HepG2 (cell line): ENCODE data around the gene GALK2. TPM values are rescaled to one million over a fixed set of nuclear protein-coding genes. Genes with fewer than 3 reads are reported as not detected.

Experiments
- ATAC-seq: fragments of 200-7000 bp; cut with Tn5 transposase; 3 replicates; pipeline ENCODE4 v1.9.1; 2020; ENCODE audit warnings: mild to moderate bottlenecking, moderate library complexity
- BruUV-seq: library from RNA; stranded (reverse); fragments of 400-500 nt; replicated peaks from 2 replicates; lab custom pipeline; 2021; lab: Mats Ljungman, UMichigan
- CTCF ChIA-PET: fragments of 300-600 bp; formaldehyde crosslinking; extraction: SDS; loops from one replicate; lab custom pipeline; 2021; ENCODE audit warnings: low total read pairs, inconsistent platforms, low intra/inter-chr PET ratio; lab: Yijun Ruan, JAX
- POLR2A ChIA-PET: fragments of 350-600 bp; sonication (Branson Sonifier 250); formaldehyde crosslinking; loops from one replicate; lab custom pipeline; 2020; ENCODE audit warnings: antibody characterized with exemption, inconsistent platforms; lab: Yijun Ruan, JAX
- DNase-seq: peaks from one replicate; pipeline ENCODE4 v3.0.0-alpha.2; 2015; ENCODE audit warnings: low spot score
- FAIRE-seq: peaks from 3 replicates; lab custom pipeline; 2011; peaks lifted over from hg19 to GRCh38; lab: Jason Lieb, UNC
- H2AFZ ChIP-seq: one replicate; pipeline ENCODE4 v1.6.1; 2011; ENCODE audit warnings: low read length, inconsistent platforms
- H3K27ac ChIP-seq: fragments of 300-600 bp; 3 replicates; pipeline ENCODE4 v1.8.0; 2011; ENCODE audit warnings: mixed run types, mild to moderate bottlenecking, mixed read lengths, low read length, inconsistent platforms; ENCODE audit not compliant: insufficient read depth; ENCODE audit errors: extremely low read length
- H3K27me3 ChIP-seq, 2 experiments: fragments of 200-600 bp in 1 of 2; 2 replicates in 1 of 2; 3 replicates in 1 of 2; pipeline versions ENCODE4 v1.6.0 to v1.8.0; 2011; ENCODE audit warnings: low read length in 2 of 2, mild to moderate bottlenecking in 2 of 2, moderate library complexity in 2 of 2, inconsistent platforms in 1 of 2; ENCODE audit not compliant: insufficient read depth in 2 of 2, control insufficient read depth in 1 of 2
- H3K36me3 ChIP-seq, 2 experiments: fragments of 200-600 bp in 1 of 2; replicated peaks in 1 of 2; 2 replicates in 1 of 2; 3 replicates in 1 of 2; pipeline versions ENCODE4 v1.5.1 to v1.8.0; 2011; ENCODE audit warnings: low read length in 2 of 2, inconsistent platforms in 1 of 2; ENCODE audit not compliant: insufficient read depth in 2 of 2, control insufficient read depth in 1 of 2
- H3K4me1 ChIP-seq: 2 replicates; pipeline ENCODE4 v1.5.1; 2012; ENCODE audit warnings: low read length, inconsistent platforms; ENCODE audit not compliant: insufficient read depth
- H3K4me2 ChIP-seq: 2 replicates; pipeline ENCODE4 v1.6.0; 2011; ENCODE audit warnings: low read depth, low read length, inconsistent platforms
- H3K4me3 ChIP-seq, 3 experiments: fragments of 200-600 bp in 1 of 3; sonication (generic), shearing (Covaris generic) in 1 of 3; replicated peaks in 1 of 3; 2 replicates each; pipeline ENCODE4 v1.5.1; 2011 to 2016; ENCODE audit warnings: low read length in 3 of 3, inconsistent platforms in 2 of 3, low read depth in 2 of 3, mild to moderate bottlenecking in 2 of 3, control low read depth in 1 of 3, mixed read lengths in 1 of 3; ENCODE audit not compliant: insufficient read depth in 1 of 3
- H3K79me2 ChIP-seq: one replicate; pipeline ENCODE4 v1.6.1; 2011; ENCODE audit warnings: low read length, inconsistent platforms; ENCODE audit not compliant: insufficient read depth
- H3K9ac ChIP-seq: 2 replicates; pipeline ENCODE4 v1.6.0; 2011; ENCODE audit warnings: mild to moderate bottlenecking, low read depth, low read length, inconsistent platforms; ENCODE audit not compliant: insufficient read depth
- H3K9me3 ChIP-seq: 2 replicates; pipeline ENCODE4 v1.5.1; 2012; ENCODE audit warnings: mild to moderate bottlenecking, low read length
- H4K20me1 ChIP-seq: 2 replicates; pipeline ENCODE4 v1.6.0; 2011; ENCODE audit warnings: inconsistent platforms, mild to moderate bottlenecking, low read length, moderate library complexity; ENCODE audit not compliant: insufficient read depth
- DMAP1 ChIP-seq: IDR thresholded peaks from 2 replicates; pipeline ENCODE4 v1.6.1; 2016
- EEA1 ChIP-seq: sonication (generic); formaldehyde crosslinking; IDR thresholded peaks from 2 replicates; pipeline ENCODE4 v1.5.1; 2020; ENCODE audit warnings: mild to moderate bottlenecking, missing genetic modification reagents, borderline replicate concordance
- GABPA ChIP-seq, 2 experiments: IDR thresholded peaks; 2 replicates each; pipeline ENCODE4 v1.6.1; 2011 to 2016; ENCODE audit warnings: low read depth in 2 of 2, low read length in 1 of 2, missing biosample characterization in 1 of 2, missing genetic modification characterization in 1 of 2
- GRHL1 ChIP-seq: sonication (generic); formaldehyde crosslinking; conservative IDR thresholded peaks from 2 replicates; pipeline ENCODE4 v1.8.0; 2022; ENCODE audit warnings: missing genetic modification reagents
- HOXA3 ChIP-seq: sonication (generic); formaldehyde crosslinking; IDR thresholded peaks from 2 replicates; pipeline ENCODE4 v1.5.0; 2020; ENCODE audit warnings: missing genetic modification reagents
- KDM4B ChIP-seq: sonication (generic); formaldehyde crosslinking; IDR thresholded peaks from 2 replicates; pipeline ENCODE4 v1.4.0; 2020; ENCODE audit warnings: missing genetic modification reagents
- KLF11 ChIP-seq: IDR thresholded peaks from 2 replicates; pipeline ENCODE4 v1.6.1; 2016; ENCODE audit warnings: missing compliant biosample characterization
- MATR3 ChIP-seq: sonication (generic); formaldehyde crosslinking; IDR thresholded peaks from 2 replicates; pipeline ENCODE4 v1.4.0; 2020; ENCODE audit warnings: missing genetic modification reagents
- MAX ChIP-seq: IDR thresholded peaks from 2 replicates; pipeline ENCODE4 v1.6.1; 2012; ENCODE audit warnings: inconsistent platforms
- RBM22 ChIP-seq: fragments of 200-400 bp; formaldehyde crosslinking; optimal IDR thresholded peaks from 2 replicates; pipeline ENCODE3; 2017; ENCODE audit warnings: mild to moderate bottlenecking, low read length, moderate library complexity
- RFX3 ChIP-seq: IDR thresholded peaks from 2 replicates; pipeline ENCODE4 v1.6.1; 2016; ENCODE audit warnings: missing biosample characterization, missing genetic modification reagents
- SRSF9 ChIP-seq: fragments of 200-400 bp; formaldehyde crosslinking; IDR thresholded peaks from 2 replicates; pipeline ENCODE4 v1.6.1; 2018; ENCODE audit warnings: borderline replicate concordance, mild to moderate bottlenecking, low read depth, low read length; ENCODE audit not compliant: insufficient read depth, poor library complexity, severe bottlenecking
- ZNF598 ChIP-seq: sonication (generic); formaldehyde crosslinking; IDR thresholded peaks from 2 replicates; pipeline ENCODE4 v1.5.1; 2020; ENCODE audit warnings: mild to moderate bottlenecking, missing genetic modification reagents, borderline replicate concordance
- ZNF773 ChIP-seq: sonication (generic); formaldehyde crosslinking; IDR thresholded peaks from 2 replicates; pipeline ENCODE4 v1.4.0; 2020; ENCODE audit warnings: missing genetic modification reagents, borderline replicate concordance
- WGBS: methylation state at CpG from one replicate; pipeline ENCODE4 v1.1.6; 2017; ENCODE audit warnings: low lambda C conversion rate; 5-methylcytosine and 5-hydroxymethylcytosine counted together
- in situ Hi-C: cut with HindIII; loops from 2 replicates; pipeline ENCODE4 v1.10.0; 2017; ENCODE audit warnings: low pct_unique_long_range_greater_than_20kb; ENCODE audit not compliant: extremely low pct_ligation_motif_present
- intact Hi-C: fragments of 100-400 bp; cut with micrococcal nuclease; formaldehyde crosslinking; loops from one replicate; pipeline ENCODE4 v1.10.0; 2022; ENCODE audit not compliant: unreplicated experiment
- polyA plus RNA-seq, 8 experiments: library from polyadenylated mRNA; depleted of rRNA in 3 of 8; stranded (reverse) in 7 of 8; unstranded in 1 of 8; fragments of >200 nt; fragmentation: Illumina TruSeq in 4 of 8; extraction: Trizol in 4 of 8; gene quantifications; 2 replicates each; pipeline versions ENCODE4 v1.2.1 to v1.2.3, GENCODE V29; 2011 to 2016; ENCODE audit warnings: low read depth in 4 of 8, missing spikeins in 1 of 8, mixed read lengths in 1 of 8; ENCODE audit not compliant: insufficient read depth in 1 of 8
- total RNA-seq, 5 experiments: library from RNA; depleted of rRNA; stranded (reverse); fragments of >200 nt; fragmentation: Illumina TruSeq; extraction: Trizol; gene quantifications; 2 replicates each; pipeline ENCODE4 v1.2.3, GENCODE V29; 2016; ENCODE audit warnings: low read depth in 1 of 5

GALK2 gene
- total and polyA plus RNA-seq, 2 of the 13 experiments (the other 11 are each of a cell fraction or from before 2014, with no cell fraction given), result 17.6 to 32.8 TPM

GRCh38 chr15:49120832-49121231 is 49.2 kb upstream of the GALK2 start:
- Histone ChIP-seq H3K9me3 (no peaks in the 10 kb centered on the region), H3K4me3 (no peak overlapping the region), H3K9ac (no peak overlapping the region), H3K27ac (no peak overlapping the region), H3K36me3 (peaks cover 0 to 2% of the 10 kb centered on the region in 2 experiments; a peak in 1 of 5 replicates), H3K4me1 (no peaks in the 10 kb centered on the region), H4K20me1 (no peaks in the 10 kb centered on the region), H3K27me3 (no peaks in the 10 kb centered on the region; a peak in 1 of 5 replicates), H3K79me2 (no peaks in the 10 kb centered on the region), H3K4me2 (no peak overlapping the region), H2AFZ (no peak overlapping the region)
- in situ Hi-C loops (no loop called here), intact Hi-C loops (no loop called here)
- POLR2A ChIA-PET, result no interaction called here
- TF ChIP-seq GABPA (IDR thresholded peaks at IDR 0.05; ENCODE audit: low read depth, low read length) (no peak), GABPA (CRISPR knock-in tag; IDR thresholded peaks at IDR 0.05; ENCODE audit: low read depth) (no peak), RBM22 (peak; percentile 59)
- WGBS, result 94% methylated on average over 4 of the region's 4 CpGs
- BruUV-seq, result no TSS peak
- DNase-seq (no peak), FAIRE-seq (no peak), ATAC-seq (no peak)
- CTCF ChIA-PET, result no interaction called here

- TF ChIP-seq HOXA3 (CRISPR knock-in tag), result no peak
- TF ChIP-seq MAX, result no peak
- no peak for TF ChIP-seq ZNF598
- no peak for TF ChIP-seq ZNF773 (CRISPR knock-in tag)
- TF ChIP-seq KDM4B (CRISPR knock-in tag), result no peak
- TF ChIP-seq SRSF9, result no peak
- no peak for TF ChIP-seq KLF11 (CRISPR knock-in tag)
- no peak for TF ChIP-seq RFX3
- no peak for TF ChIP-seq MATR3 (CRISPR knock-in tag)
- TF ChIP-seq DMAP1, result no peak
- no peak for TF ChIP-seq GRHL1 (CRISPR knock-in tag)
- TF ChIP-seq EEA1 (CRISPR knock-in tag), result no peak
- Histone ChIP-seq H3K4me3 (no peak overlapping the region), H4K20me1 (no peaks in the 10 kb centered on the region), H2AFZ (no peak overlapping the region), H3K27me3 (no peaks in the 10 kb centered on the region; a peak in 1 of 5 replicates), H3K9ac (no peak overlapping the region), H3K27ac (no peak overlapping the region), H3K36me3 (peaks cover 0 to 2% of the 10 kb centered on the region in 2 experiments; a peak in 1 of 5 replicates), H3K4me1 (no peaks in the 10 kb centered on the region), H3K4me2 (no peak overlapping the region), H3K9me3 (no peaks in the 10 kb centered on the region), H3K79me2 (no peaks in the 10 kb centered on the region)
- in situ Hi-C loops, result no loop called here
- FAIRE-seq, result no peak
- no TSS peak for BruUV-seq
- ChIA-PET POLR2A (no interaction called here), CTCF (no interaction called here)
- ATAC-seq, result no peak
- DNase-seq, result no peak
- intact Hi-C loops, result no loop called here
- 100% methylated on average over 1 of the region's 1 CpG for WGBS
These were observed 48.1 kb upstream of the GALK2 start for GRCh38 chr15:49121901-49122300.
